H1 (cell line): ENCODE data around the gene PTPRD. TPM values are rescaled to one million over a fixed set of nuclear protein-coding genes. Genes with fewer than 3 reads are reported as not detected.

Experiments
- CBX8 ChIP-seq: fragments of 300-800, 300-1000 bp; sonication (generic); IDR thresholded peaks from 2 replicates; pipeline ENCODE4 v1.7.1; 2016; ENCODE audit warnings: low read depth, low read length, borderline replicate concordance
- POLR2A ChIP-seq, 2 experiments: IDR thresholded peaks; 1 replicate in 1 of 2; 2 replicates in 1 of 2; pipeline ENCODE4 v1.6.1; 2011; ENCODE audit warnings: low read depth in 2 of 2, low read length in 2 of 2, mild to moderate bottlenecking in 2 of 2; ENCODE audit errors: control extremely low read depth in 1 of 2
- SAP30 ChIP-seq: fragments of 300-600 bp; sonication (generic); IDR thresholded peaks from 2 replicates; pipeline ENCODE4 v1.7.1; 2012; ENCODE audit warnings: low read length, moderate library complexity, mild to moderate bottlenecking, inconsistent platforms; ENCODE audit not compliant: insufficient read depth, insufficient replicate concordance
- polyA plus RNA-seq, 7 experiments: library from polyadenylated mRNA; depleted of rRNA in 3 of 7; stranded (reverse) in 5 of 7; unstranded in 2 of 7; fragments of >200 nt in 5 of 7; fragments of 200-250 nt in 2 of 7; gene quantifications; 1 replicate in 5 of 7; 2 replicates in 1 of 7; 4 replicates in 1 of 7; pipeline versions ENCODE4 v1.2.1 to v1.2.3, GENCODE V29; 2011 to 2013; ENCODE audit warnings: missing spikeins in 2 of 7, mixed read lengths in 2 of 7
- total RNA-seq: library from RNA; stranded (reverse); fragmentation: NEBNext Ultra II Directional; extraction: Animal tissue kit (Norgen Biotek cat#: 25700); gene quantifications from 2 replicates; pipeline ENCODE4 v1.2.1, GENCODE V29; 2021

Gene PTPRD
- total and polyA plus RNA-seq, 2 of the 8 experiments (the other 6 are each of a cell fraction or from before 2014, with no cell fraction given): 17.2 to 77.0 TPM

DNA sequence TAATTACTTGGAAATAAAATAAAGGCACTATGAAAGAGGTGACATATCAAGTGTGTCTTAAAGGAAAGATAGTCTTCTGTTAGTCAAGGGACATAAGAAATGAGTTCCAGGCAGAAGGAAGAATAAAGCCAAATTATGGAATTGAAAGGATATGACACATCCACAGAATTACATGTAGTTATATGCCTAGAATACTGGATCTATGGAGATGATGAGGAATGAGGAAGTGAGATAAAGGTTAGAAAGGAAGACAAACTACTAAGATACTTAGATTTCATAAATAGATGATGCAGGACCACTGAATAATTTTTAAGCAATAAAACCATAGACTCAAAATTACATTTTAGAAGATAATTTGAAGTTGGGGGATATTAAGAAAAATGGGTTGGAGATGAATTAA lies 609.8 kb downstream of the PTPRD start (continued):
- TF ChIP-seq CBX8 (no peak), SAP30 (no peak), POLR2A (IDR thresholded peaks at IDR 0.05; ENCODE audit: control extremely low read depth in 1 of 2, low read depth in 2 of 2, low read length in 2 of 2) (no peak)
